Neural cell (in vitro differentiated cells): Measurements from ENCODE around the gene ATP6V1E1. TPM values are rescaled to one million over a fixed set of nuclear protein-coding genes. Genes with fewer than 3 reads are reported as not detected.

Experiments
- H2AFZ ChIP-seq: fragments of 200-600, 300-800 bp; sonication (generic), shearing (Covaris generic); 2 replicates; pipeline ENCODE4 v1.6.0; 2014; ENCODE audit warnings: low read depth, mild to moderate bottlenecking, antibody characterized with exemption, low read length, moderate library complexity
- H3F3A ChIP-seq: fragments of 200-600 bp; shearing (Covaris generic); 2 replicates; pipeline ENCODE4 v1.6.1; 2016; ENCODE audit warnings: mild to moderate bottlenecking, moderate library complexity, mixed read lengths, antibody characterized with exemption, low read length; ENCODE audit not compliant: insufficient read depth, poor library complexity, severe bottlenecking
- H3K27ac ChIP-seq: fragments of 200-600, 300-800 bp; sonication (generic), shearing (Covaris generic); 2 replicates; pipeline ENCODE4 v1.5.1; 2014; ENCODE audit warnings: mild to moderate bottlenecking, low read length, moderate library complexity
- H3K27me3 ChIP-seq: fragments of 300-800, 200-600 bp; sonication (generic), shearing (Covaris generic); 2 replicates; pipeline ENCODE4 v1.6.0; 2014; ENCODE audit warnings: mild to moderate bottlenecking, low read depth, low read length, moderate library complexity; ENCODE audit not compliant: insufficient read depth
- H3K36me3 ChIP-seq: fragments of 300-800, 200-600 bp; sonication (generic), shearing (Covaris generic); 2 replicates; pipeline ENCODE4 v1.5.1; 2014; ENCODE audit warnings: mild to moderate bottlenecking, antibody characterized with exemption, low read length, moderate library complexity; ENCODE audit not compliant: insufficient read depth
- H3K4me2 ChIP-seq: fragments of 300-800, 200-600 bp; sonication (generic), shearing (Covaris generic); 2 replicates; pipeline ENCODE4 v1.6.0; 2014; ENCODE audit warnings: mild to moderate bottlenecking, low read length
- H3K4me3 ChIP-seq: fragments of 300-800, 200-600 bp; sonication (generic), shearing (Covaris generic); 2 replicates; pipeline ENCODE4 v1.5.1; 2014; ENCODE audit warnings: mild to moderate bottlenecking, low read length, moderate library complexity
- H3K79me2 ChIP-seq: fragments of 200-600 bp; shearing (Covaris generic); replicated peaks from 2 replicates; pipeline ENCODE4 v1.6.0; 2014; ENCODE audit warnings: mild to moderate bottlenecking, low read length, moderate library complexity; ENCODE audit not compliant: insufficient read depth
- H3K9ac ChIP-seq: fragments of 300-800, 200-600 bp; sonication (generic), shearing (Covaris generic); 2 replicates; pipeline ENCODE4 v1.6.1; 2016; ENCODE audit warnings: mild to moderate bottlenecking, low read length, mixed read lengths
- H3K9me2 ChIP-seq: fragments of 200-600 bp; shearing (Covaris generic); 2 replicates; pipeline ENCODE4 v1.6.1; 2016; ENCODE audit warnings: mild to moderate bottlenecking, low read length, mixed read lengths; ENCODE audit not compliant: insufficient read depth
- H3K9me3 ChIP-seq: fragments of 200-600, 300-800 bp; sonication (generic), shearing (Covaris generic); 2 replicates; pipeline ENCODE4 v1.6.1; 2016; ENCODE audit warnings: mild to moderate bottlenecking, mixed run types, low read length, moderate library complexity, mixed read lengths
- H4K20me1 ChIP-seq: fragments of 200-600 bp; shearing (Covaris generic); 2 replicates; pipeline ENCODE4 v1.6.1; 2016; ENCODE audit warnings: mild to moderate bottlenecking, mixed run types; ENCODE audit not compliant: insufficient read depth
- EP300 ChIP-seq: fragments of 450-650 bp; conservative IDR thresholded peaks from 2 replicates; pipeline ENCODE4 v1.6.1; 2014; ENCODE audit warnings: antibody characterized with exemption, mild to moderate bottlenecking, moderate library complexity; ENCODE audit not compliant: poor library complexity, severe bottlenecking
- EZH2 ChIP-seq: fragments of 200-600, 300-800 bp; shearing (Covaris generic), sonication (generic); IDR thresholded peaks from 2 replicates; pipeline ENCODE4 v1.6.1; 2014; ENCODE audit warnings: antibody characterized with exemption, low read length, borderline replicate concordance, mild to moderate bottlenecking; ENCODE audit not compliant: insufficient read depth, poor library complexity, severe bottlenecking
- MXI1 ChIP-seq: fragments of 450-650 bp; conservative IDR thresholded peaks from 2 replicates; pipeline ENCODE4 v1.6.1; 2014; ENCODE audit warnings: antibody characterized with exemption, mild to moderate bottlenecking; ENCODE audit not compliant: poor library complexity, severe bottlenecking
- POLR2AphosphoS5 ChIP-seq: IDR thresholded peaks from 2 replicates; pipeline ENCODE4 v1.6.1; 2012
- RAD21 ChIP-seq: fragments of 450-650 bp; conservative IDR thresholded peaks from 2 replicates; pipeline ENCODE4 v1.6.1; 2014; ENCODE audit warnings: antibody characterized with exemption, mild to moderate bottlenecking, moderate library complexity
- SMC3 ChIP-seq: fragments of 450-650 bp; conservative IDR thresholded peaks from 2 replicates; pipeline ENCODE4 v1.6.1; 2014; ENCODE audit warnings: antibody characterized with exemption, mild to moderate bottlenecking, moderate library complexity; ENCODE audit not compliant: poor library complexity
- TAF1 ChIP-seq: IDR thresholded peaks from 2 replicates; pipeline ENCODE4 v1.6.1; 2012; ENCODE audit warnings: low read depth
- polyA plus RNA-seq: library from polyadenylated mRNA; depleted of rRNA; stranded (reverse); fragments of >200 nt; gene quantifications from 2 replicates; pipeline ENCODE4 v1.2.3, GENCODE V29; 2014
- TF ChIP-seq, protein P1 (sequence below): IDR thresholded peaks from 2 replicates; pipeline ENCODE4 v1.6.1; 2012; ENCODE audit warnings: borderline replicate concordance
- TF ChIP-seq, protein P2 (sequence below): fragments of 450-650 bp; IDR thresholded peaks from 2 replicates; pipeline ENCODE4 v1.5.1; 2014; ENCODE audit warnings: antibody characterized with exemption, mild to moderate bottlenecking, moderate library complexity; ENCODE audit not compliant: poor library complexity, severe bottlenecking

ATP6V1E1 gene
- polyA plus RNA-seq, 1 donor from 2014 or later, result 224 TPM

DNA sequence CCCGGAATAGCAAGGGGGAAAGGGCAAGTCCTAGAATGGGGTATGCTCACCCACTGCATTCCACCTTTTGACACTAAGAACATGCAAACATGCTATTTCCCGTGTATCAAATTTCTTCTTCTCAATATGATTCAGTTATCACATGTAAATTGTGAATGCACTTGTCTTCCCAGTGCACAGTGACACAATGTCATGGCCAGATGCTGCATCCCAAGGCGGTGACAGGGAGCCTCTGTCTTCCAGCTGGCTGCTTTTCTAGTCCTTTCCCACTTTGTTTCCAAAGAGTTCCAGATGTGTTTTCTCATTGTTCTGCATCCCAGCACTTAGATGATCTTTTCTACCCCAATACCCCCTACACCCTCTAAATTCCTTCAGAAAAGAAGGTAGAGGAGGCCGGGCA, 52.9 kb downstream of the ATP6V1E1 start:
- H3F3A ChIP-seq, result no peaks in the 10 kb centered on the region
- no peaks in the 10 kb centered on the region for H3K27me3 ChIP-seq
- no peak overlapping the region for H3K4me2 ChIP-seq
- no peaks in the 10 kb centered on the region for H4K20me1 ChIP-seq
- H3K79me2 ChIP-seq, result no peaks in the 10 kb centered on the region
- no peak overlapping the region for H3K27ac ChIP-seq
- TF ChIP-seq SMC3, result no peak
- TF ChIP-seq RAD21, result no peak
- TF ChIP-seq POLR2AphosphoS5, result no peak
- TF ChIP-seq, protein P1, sequence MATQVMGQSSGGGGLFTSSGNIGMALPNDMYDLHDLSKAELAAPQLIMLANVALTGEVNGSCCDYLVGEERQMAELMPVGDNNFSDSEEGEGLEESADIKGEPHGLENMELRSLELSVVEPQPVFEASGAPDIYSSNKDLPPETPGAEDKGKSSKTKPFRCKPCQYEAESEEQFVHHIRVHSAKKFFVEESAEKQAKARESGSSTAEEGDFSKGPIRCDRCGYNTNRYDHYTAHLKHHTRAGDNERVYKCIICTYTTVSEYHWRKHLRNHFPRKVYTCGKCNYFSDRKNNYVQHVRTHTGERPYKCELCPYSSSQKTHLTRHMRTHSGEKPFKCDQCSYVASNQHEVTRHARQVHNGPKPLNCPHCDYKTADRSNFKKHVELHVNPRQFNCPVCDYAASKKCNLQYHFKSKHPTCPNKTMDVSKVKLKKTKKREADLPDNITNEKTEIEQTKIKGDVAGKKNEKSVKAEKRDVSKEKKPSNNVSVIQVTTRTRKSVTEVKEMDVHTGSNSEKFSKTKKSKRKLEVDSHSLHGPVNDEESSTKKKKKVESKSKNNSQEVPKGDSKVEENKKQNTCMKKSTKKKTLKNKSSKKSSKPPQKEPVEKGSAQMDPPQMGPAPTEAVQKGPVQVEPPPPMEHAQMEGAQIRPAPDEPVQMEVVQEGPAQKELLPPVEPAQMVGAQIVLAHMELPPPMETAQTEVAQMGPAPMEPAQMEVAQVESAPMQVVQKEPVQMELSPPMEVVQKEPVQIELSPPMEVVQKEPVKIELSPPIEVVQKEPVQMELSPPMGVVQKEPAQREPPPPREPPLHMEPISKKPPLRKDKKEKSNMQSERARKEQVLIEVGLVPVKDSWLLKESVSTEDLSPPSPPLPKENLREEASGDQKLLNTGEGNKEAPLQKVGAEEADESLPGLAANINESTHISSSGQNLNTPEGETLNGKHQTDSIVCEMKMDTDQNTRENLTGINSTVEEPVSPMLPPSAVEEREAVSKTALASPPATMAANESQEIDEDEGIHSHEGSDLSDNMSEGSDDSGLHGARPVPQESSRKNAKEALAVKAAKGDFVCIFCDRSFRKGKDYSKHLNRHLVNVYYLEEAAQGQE, result no peak
- no peak for TF ChIP-seq EZH2
- TF ChIP-seq MXI1, result no peak
- H3K36me3 ChIP-seq, result no peaks in the 10 kb centered on the region
- no peak overlapping the region for H2AFZ ChIP-seq
- no peaks in the 10 kb centered on the region for H3K9me3 ChIP-seq
- H3K9ac ChIP-seq, result no peak overlapping the region
- H3K9me2 ChIP-seq, result no peaks in the 10 kb centered on the region
- no peak overlapping the region for H3K4me3 ChIP-seq

DNA sequence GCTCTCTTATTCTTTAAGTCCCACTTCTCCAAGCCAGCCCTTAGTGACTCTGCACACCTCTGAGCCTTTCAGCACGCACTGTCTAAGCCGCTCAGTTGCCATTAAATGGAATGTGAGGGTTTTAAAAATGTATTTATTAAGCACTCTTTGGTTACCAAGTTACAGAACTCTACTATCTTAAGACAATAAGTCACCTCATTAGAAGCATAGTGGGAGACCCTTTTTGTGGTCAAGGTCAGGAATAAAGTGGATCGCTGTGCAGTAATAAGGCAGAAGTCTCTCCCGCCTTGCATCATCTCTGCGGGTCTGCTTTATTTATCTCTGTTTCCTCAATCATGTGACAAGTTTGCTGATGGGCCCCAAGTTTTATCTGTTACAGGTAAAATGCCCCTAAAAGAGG, 53.4 kb downstream of the ATP6V1E1 start:
- Histone ChIP-seq H3K27ac (no peak overlapping the region), H2AFZ (no peak overlapping the region), H3K27me3 (no peaks in the 10 kb centered on the region), H4K20me1 (no peaks in the 10 kb centered on the region), H3K9me3 (no peaks in the 10 kb centered on the region), H3K9me2 (no peaks in the 10 kb centered on the region), H3K36me3 (no peaks in the 10 kb centered on the region), H3K9ac (no peak overlapping the region), H3K4me2 (no peak overlapping the region), H3K4me3 (no peak overlapping the region), H3F3A (no peaks in the 10 kb centered on the region), H3K79me2 (no peaks in the 10 kb centered on the region)
- TF ChIP-seq RAD21, result no peak
- TF ChIP-seq, protein P1, result no peak
- TF ChIP-seq EZH2, result no peak
- TF ChIP-seq TAF1, result no peak
- no peak for TF ChIP-seq SMC3
- no peak for TF ChIP-seq EP300
- TF ChIP-seq, protein P2, sequence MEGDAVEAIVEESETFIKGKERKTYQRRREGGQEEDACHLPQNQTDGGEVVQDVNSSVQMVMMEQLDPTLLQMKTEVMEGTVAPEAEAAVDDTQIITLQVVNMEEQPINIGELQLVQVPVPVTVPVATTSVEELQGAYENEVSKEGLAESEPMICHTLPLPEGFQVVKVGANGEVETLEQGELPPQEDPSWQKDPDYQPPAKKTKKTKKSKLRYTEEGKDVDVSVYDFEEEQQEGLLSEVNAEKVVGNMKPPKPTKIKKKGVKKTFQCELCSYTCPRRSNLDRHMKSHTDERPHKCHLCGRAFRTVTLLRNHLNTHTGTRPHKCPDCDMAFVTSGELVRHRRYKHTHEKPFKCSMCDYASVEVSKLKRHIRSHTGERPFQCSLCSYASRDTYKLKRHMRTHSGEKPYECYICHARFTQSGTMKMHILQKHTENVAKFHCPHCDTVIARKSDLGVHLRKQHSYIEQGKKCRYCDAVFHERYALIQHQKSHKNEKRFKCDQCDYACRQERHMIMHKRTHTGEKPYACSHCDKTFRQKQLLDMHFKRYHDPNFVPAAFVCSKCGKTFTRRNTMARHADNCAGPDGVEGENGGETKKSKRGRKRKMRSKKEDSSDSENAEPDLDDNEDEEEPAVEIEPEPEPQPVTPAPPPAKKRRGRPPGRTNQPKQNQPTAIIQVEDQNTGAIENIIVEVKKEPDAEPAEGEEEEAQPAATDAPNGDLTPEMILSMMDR, result no peak
- no peak for TF ChIP-seq POLR2AphosphoS5
- no peak for TF ChIP-seq MXI1
